ENCODE results near the gene ZFAND2B.

DNA sequence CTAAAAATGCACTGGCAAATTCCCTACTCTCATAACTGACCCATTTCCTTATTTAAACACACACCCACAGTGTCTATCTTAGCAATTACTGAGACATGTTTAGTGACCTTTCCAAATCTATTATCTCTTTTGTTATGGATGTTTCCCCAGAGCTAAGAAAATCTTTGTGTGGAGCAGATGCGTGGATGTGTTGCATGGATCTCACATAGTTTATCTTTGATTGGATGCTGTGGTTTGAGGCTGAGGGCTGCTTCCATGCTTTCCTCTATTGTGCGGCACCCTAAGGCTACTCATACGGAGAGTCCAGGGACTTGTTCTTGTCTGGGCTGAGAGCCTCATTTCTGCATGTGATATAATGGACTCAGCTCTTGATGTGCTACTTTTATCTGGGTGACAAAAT, 27.7 kb downstream of the ZFAND2B start:
- TF ChIP-seq, protein P1, sequence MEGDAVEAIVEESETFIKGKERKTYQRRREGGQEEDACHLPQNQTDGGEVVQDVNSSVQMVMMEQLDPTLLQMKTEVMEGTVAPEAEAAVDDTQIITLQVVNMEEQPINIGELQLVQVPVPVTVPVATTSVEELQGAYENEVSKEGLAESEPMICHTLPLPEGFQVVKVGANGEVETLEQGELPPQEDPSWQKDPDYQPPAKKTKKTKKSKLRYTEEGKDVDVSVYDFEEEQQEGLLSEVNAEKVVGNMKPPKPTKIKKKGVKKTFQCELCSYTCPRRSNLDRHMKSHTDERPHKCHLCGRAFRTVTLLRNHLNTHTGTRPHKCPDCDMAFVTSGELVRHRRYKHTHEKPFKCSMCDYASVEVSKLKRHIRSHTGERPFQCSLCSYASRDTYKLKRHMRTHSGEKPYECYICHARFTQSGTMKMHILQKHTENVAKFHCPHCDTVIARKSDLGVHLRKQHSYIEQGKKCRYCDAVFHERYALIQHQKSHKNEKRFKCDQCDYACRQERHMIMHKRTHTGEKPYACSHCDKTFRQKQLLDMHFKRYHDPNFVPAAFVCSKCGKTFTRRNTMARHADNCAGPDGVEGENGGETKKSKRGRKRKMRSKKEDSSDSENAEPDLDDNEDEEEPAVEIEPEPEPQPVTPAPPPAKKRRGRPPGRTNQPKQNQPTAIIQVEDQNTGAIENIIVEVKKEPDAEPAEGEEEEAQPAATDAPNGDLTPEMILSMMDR (IDR thresholded peaks at IDR 0.05): no peak
- TF ChIP-seq POLR2A (IDR thresholded peaks at IDR 0.05) (no peak), EP300 (IDR thresholded peaks at IDR 0.05) (no peak)
